Ishikawa (cell line): Measurements from ENCODE around the gene DCP1B.

ENCODE experiments used
- CEBPB ChIP-seq: IDR thresholded peaks from 2 replicates; pipeline ENCODE4 v1.6.1; 2012
- CREB1 ChIP-seq: IDR thresholded peaks from 2 replicates; pipeline ENCODE4 v1.6.1; 2012; ENCODE audit warnings: low read depth
- EGR1 ChIP-seq: IDR thresholded peaks from 2 replicates; pipeline ENCODE4 v1.6.1; 2012
- EP300 ChIP-seq: IDR thresholded peaks from 2 replicates; pipeline ENCODE4 v1.6.1; 2012; ENCODE audit warnings: borderline replicate concordance
- FOXM1 ChIP-seq: IDR thresholded peaks from 2 replicates; pipeline ENCODE4 v1.6.1; 2012; ENCODE audit warnings: low read depth, borderline replicate concordance
- NFIC ChIP-seq: IDR thresholded peaks from 2 replicates; pipeline ENCODE4 v1.6.1; 2012
- RAD21 ChIP-seq: IDR thresholded peaks from 2 replicates; pipeline ENCODE4 v1.6.1; 2012; ENCODE audit warnings: low read depth
- REST ChIP-seq: IDR thresholded peaks from 2 replicates; pipeline ENCODE4 v1.6.1; 2012; ENCODE audit warnings: low read depth, mild to moderate bottlenecking
- TAF1 ChIP-seq: IDR thresholded peaks from 2 replicates; pipeline ENCODE4 v1.6.1; 2012; ENCODE audit warnings: low read depth, mild to moderate bottlenecking
- TCF12 ChIP-seq: IDR thresholded peaks from 2 replicates; pipeline ENCODE4 v1.6.1; 2012; ENCODE audit warnings: low read depth
- TEAD4 ChIP-seq: IDR thresholded peaks from 2 replicates; pipeline ENCODE4 v1.6.1; 2012
- YY1 ChIP-seq: IDR thresholded peaks from 2 replicates; pipeline ENCODE4 v1.6.1; 2012; ENCODE audit warnings: low read depth
- ZBTB7A ChIP-seq: IDR thresholded peaks from 2 replicates; pipeline ENCODE4 v1.6.1; 2012; ENCODE audit warnings: low read depth
- TF ChIP-seq, protein P1 (sequence below): IDR thresholded peaks from 2 replicates; pipeline ENCODE4 v1.6.1; 2012
- TF ChIP-seq, protein P2 (sequence below): IDR thresholded peaks from 2 replicates; pipeline ENCODE4 v1.6.1; 2012

The DCP1B gene

GRCh38 chr12:1946296-1946695 is 58.0 kb downstream of the DCP1B start:
- TF ChIP-seq YY1 (no peak), TEAD4 (no peak), EGR1 (no peak), NFIC (no peak), EP300 (no peak), ZBTB7A (no peak), TAF1 (no peak), RAD21 (no peak), REST (no peak), TCF12 (no peak), CEBPB (no peak)

DNA sequence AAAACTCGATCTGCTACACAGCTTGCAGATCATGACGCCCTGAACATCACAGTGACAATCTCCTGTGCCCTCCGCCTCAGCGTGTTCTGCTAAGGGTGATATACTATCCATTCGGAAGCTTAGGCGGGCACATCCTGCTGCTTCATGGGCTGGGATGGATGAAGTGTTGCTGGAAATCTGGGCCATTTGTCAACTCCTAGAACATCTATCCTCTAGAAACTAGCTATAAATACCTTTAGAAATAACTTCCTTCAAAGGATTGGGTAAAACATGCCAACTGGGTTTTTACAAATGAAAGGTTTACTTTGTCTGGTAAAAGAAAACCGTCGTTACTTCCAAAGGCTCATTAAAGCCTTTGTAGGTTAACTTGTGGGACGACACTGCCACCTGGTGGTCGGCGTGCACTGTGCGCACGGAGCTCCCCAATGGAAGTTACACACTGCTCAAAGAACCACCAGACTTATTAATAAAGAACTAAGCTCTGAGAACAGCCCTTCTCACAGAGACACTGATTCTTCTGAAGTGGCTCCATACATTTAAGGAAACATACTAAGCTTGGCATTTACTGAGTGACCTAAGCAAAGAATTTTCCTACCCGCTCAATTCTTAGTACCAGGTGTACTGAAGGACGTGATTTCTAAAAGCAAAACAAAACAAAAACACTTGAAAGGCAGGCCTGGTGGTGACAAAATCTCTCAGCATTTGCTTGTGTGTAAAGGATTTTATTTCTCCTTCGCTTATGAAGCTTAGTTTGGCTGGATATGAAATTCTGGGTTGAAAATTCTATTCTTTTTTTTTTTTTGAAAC is 64.3 kb downstream of the DCP1B start:
- no peak for TF ChIP-seq REST
- TF ChIP-seq RAD21: peak; percentile 94

GRCh38 chr12:1939331-1939730 is 64.9 kb downstream of the DCP1B start:
- no peak for TF ChIP-seq TAF1
- TF ChIP-seq CEBPB: no peak
- TF ChIP-seq, protein P1, sequence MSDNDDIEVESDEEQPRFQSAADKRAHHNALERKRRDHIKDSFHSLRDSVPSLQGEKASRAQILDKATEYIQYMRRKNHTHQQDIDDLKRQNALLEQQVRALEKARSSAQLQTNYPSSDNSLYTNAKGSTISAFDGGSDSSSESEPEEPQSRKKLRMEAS: no peak
- no peak for TF ChIP-seq CREB1
- TF ChIP-seq EP300: no peak
- no peak for TF ChIP-seq EGR1
- no peak for TF ChIP-seq TCF12
- no peak for TF ChIP-seq ZBTB7A
- TF ChIP-seq REST: no peak
- TF ChIP-seq RAD21: no peak
- TF ChIP-seq TEAD4: no peak

- TF ChIP-seq YY1: no peak
- no peak for TF ChIP-seq TCF12
- no peak for TF ChIP-seq FOXM1
- TF ChIP-seq, protein P1: no peak
Measured at GRCh38 chr12:1937481-1938224, 66.6 kb downstream of the DCP1B start.

DNA sequence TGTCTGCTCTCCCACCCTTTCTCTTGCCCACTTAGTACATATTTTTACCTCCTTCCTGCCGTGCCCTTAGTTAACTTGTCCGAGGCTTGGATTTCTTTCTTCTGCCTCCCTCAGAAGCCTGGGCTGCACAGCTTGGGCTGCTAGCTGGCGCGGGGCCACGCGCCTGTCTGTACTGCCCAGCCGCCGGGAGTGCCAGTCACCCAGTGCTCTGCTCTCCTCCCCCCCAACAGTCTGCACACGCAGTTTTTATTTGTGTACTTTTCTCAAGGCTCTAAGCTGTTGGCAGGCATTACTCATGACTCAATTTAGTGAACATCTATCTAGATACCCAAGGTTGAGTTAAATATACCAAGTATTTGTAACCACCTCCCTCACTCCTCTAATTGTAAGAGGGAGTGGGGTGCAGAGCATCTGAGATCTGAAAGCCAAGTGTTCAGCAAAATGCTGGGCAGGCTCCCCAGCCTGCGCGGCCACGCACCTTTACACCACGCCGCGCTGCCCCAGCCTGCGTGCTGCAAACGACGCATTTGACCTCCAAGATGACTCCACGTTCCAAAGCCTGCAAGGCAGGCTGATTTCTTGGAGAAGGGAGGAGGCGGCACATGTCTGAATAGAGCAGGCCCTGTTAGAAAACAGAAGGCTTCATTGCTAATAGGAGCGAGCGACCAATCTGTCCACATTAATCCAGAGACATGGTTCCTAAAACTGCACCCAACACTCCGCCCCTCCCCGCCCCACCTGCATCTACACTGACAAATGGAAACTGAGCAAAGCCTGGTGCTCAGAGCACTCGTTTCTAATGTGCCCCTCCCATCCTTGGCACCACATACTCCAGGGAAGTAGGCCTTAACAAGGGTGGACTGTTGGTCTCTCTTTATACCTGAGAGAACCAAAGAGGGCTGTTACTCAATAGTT is 67.6 kb downstream of the DCP1B start:
- no peak for TF ChIP-seq RAD21
- no peak for TF ChIP-seq EGR1
- TF ChIP-seq TEAD4: no peak
- no peak for TF ChIP-seq CREB1
- no peak for TF ChIP-seq TCF12
- no peak for TF ChIP-seq CEBPB
- no peak for TF ChIP-seq FOXM1
- TF ChIP-seq, protein P1: no peak
- no peak for TF ChIP-seq REST
- TF ChIP-seq ZBTB7A: no peak
- TF ChIP-seq, protein P2, sequence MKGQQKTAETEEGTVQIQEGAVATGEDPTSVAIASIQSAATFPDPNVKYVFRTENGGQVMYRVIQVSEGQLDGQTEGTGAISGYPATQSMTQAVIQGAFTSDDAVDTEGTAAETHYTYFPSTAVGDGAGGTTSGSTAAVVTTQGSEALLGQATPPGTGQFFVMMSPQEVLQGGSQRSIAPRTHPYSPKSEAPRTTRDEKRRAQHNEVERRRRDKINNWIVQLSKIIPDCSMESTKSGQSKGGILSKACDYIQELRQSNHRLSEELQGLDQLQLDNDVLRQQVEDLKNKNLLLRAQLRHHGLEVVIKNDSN: no peak
- TF ChIP-seq YY1: no peak
- TF ChIP-seq NFIC: no peak; the same call in 1 of the 2 replicates
- no peak for TF ChIP-seq TAF1
- no peak for TF ChIP-seq EP300
